HG03558 (cell line): ENCODE results near the gene KIF26B.

Source experiments
- ATAC-seq: cut with Tn5 transposase; IDR thresholded peaks from one replicate; pipeline ENCODE4 v1.9.1; 2021; ENCODE audit warnings: moderate number of reproducible peaks; ENCODE audit not compliant: unreplicated experiment; ENCODE audit errors: extremely low read depth

The KIF26B gene

DNA sequence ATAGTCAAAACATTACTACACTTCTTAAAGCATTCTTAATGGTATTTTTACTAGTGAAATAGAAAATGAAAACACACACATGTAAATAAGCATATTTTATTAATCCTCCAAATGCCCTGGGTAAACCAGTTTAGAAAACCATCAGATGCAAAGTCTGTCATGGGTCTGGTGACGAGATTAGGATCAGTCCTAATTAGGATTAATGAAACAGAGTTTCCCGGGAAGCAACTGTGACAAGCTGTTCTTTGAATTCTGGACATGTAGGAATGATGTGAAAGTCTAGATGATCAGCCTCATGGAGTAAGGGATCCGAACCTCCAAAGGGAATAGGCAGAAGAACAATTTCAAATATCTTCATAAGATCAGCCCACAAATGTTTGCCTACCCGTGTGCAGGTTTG is 250.2 kb downstream of the KIF26B start:
- no peak for ATAC-seq

DNA sequence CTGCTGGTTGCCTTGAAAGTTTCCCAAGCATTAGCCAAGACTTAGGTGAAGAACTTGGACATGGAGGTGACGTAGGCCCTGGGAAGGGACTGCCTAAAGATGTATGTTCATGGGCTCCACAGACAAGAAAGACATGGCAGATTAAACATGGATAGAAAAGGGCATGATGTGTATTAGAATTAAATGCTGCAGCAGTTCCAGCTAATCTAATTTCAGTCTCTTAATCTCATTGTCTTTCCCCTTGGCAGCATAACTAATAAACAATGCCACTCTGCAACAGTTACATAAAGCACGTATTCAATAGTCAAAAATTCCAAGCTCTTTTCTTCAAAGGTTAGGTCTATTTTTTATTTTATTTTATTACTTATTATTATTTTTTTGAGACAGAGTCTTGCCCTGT is 251.6 kb downstream of the KIF26B start:
- no peak for ATAC-seq

DNA sequence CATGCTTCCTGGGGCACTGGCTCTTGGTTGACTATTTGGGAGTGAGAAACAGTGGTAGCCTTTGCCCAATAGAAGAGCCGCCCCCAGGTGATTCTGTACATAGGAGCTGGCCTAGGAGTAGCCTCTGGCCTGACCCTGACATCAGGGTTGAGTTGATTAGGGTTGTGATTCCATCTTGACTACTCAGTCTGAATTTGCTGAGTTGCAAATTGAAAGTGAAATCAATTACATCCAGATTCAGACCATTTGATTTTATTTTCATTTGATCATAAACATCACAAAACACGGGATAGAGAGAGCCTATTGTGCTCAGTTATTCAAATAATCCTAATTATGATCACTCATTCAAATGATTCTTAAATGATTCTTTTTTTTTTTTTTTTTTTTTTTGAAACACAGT is 253.2 kb downstream of the KIF26B start:
- ATAC-seq, result no peak

DNA sequence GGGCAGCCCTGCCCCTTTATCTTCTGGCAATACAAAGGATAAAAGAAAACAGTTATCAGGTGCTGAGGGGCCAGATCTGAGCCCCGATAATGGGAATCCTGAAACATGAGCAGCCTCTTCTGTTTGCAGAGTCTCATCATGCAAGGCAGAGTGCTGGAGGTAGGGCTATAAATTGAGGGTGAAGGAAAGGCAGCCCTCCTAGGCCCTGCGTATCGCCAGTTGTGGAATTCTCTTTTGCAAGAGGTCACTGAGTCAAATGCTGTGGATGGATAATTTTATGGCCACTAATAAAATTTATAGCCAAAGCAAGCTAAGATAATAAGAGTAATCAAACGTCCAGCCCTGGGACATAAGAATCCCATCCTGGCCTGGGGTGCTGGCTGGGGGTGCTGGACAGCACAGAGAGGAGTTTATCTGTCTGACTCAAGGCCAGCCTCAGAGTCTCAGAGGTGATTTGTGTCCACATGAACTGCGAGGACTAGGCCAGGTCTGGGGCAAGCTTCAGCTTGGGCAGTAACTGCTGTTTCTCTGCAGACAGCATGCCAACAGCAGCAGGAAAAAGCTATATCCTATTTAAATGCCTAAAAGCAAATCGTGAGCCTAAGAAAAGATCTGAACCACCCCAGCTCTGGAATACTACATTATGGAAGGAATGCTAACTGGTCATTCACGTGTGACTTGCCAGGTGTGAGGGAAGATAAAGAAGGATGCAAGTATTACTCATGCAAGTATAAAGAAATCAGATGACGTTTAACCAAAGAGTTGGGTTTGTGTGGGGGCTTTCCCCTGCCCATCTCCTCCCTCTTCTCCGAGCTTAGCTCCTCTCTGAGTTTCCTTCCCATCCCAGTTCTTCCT is 254.8 kb downstream of the KIF26B start:
- ATAC-seq, result no peak

DNA sequence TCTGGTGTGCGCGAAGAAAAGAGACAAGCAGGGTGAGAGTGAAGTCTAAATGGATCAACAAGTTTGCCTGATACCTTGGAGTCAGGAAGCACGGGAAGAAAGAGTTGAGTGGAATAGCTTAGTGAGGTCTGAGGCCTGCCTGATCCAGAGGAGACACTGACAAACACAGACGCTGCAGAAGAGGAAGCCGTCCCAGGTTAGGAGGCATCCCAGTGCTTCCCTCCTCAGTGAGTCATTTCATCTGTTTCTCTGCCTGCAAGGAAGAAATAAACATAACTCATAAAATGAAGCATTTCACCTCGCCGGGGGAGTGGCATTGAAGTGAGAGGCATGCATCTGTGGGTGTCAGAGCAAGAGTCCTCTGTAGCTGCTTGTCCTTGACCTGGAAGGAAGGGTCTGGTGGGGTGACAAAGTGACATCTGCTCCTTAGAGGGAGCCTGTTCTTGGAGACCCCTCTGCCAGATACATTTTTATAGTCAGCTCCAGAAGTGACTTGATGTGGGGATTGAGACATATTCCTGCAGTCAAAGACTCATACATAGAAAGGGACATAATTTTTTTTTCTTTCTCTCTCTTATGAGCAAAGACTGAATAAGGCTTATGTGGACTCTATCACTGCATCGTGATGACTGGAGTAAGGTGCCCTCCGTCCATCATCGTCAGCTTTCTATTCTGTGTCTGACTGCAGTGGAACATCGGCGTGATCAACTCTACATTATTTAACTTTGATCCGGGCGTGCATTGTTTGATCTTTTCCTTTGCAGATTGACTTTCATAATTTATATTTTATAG is 256.7 kb downstream of the KIF26B start:
- ATAC-seq, result no peak

DNA sequence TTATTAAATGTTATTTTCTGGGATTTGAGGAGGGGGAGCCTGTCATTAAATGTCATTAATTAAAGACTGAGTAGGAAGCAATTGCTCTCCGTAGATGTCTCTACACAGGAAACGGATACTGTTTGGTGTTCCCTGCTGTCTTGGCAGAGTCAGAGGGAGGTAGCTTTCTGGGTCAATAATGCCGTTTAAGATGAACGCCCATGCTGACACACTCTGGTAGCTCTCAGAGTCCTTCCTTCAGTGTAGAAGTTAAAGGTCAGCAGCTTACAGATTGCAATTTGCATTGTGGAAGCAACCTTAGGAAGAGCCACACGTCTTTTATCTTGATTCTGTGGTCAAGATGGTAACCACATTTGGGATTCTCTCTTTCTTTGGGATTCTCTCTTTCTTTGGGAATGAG is 257.5 kb downstream of the KIF26B start:
- no peak for ATAC-seq

DNA sequence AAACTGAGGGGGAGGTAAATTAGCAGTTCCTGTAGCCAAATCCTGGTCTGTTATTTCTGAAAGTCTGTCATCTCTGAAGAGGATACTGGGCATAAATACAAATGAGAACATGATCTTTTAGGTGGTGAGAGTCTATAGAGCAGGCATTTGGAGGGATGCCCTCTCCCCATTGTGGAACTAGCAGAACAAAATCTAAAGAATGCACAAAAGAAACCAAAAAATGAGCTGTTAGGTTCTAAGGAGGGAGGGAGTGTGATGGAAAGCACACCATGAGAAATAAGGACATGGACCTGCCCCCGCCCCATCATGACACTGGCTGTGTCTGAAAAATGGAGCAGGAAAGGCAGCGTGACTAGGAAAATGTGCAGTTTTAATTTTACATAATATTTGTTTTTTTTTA is 262.0 kb downstream of the KIF26B start:
- ATAC-seq, result no peak

DNA sequence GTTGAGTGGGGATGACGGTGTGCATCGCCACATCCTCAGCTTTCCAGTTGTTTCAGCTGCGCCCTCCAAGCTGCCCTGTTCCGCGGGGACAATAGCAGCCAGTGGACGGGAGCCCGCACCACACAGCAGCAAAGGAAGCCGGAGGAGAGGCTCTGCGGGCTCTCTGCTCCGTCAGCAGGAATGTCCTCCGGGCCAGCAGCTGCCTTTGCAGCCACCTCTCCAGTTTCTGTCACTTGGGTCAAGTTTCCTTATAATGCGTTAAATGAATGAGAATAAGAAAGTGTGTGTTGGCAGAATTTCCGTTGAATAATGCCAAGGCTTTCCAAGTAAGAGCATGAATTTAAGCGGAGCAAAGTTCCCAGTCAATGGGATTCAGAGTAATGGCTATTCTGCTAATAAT is 263.3 kb downstream of the KIF26B start:
- no peak for ATAC-seq

DNA sequence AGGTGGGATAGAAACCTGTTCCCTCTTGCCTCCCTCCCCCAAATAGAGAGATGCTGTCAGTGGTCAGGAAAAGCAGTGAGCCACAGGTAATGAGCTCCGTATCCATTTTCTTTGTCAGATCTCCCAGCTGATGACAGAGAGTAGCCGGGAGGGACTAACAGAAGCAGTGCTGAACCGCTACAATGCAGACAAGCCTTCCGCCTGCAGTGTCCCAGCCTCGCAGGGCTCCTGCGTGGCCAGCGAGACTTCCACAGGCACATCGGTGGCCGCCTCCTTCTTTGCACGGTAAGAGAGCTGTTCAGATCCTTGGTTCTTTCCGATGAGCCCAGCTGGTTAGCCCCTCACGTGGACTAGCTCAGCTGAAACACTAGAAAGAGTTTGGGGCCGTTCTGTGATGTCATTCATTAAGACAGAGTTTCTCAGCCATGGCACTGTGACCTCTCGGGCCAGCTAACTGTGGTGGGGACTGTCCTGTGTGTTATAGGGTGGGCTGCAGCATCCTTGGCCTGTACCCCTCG is 264.7 kb downstream of the KIF26B start:
- no peak for ATAC-seq

DNA sequence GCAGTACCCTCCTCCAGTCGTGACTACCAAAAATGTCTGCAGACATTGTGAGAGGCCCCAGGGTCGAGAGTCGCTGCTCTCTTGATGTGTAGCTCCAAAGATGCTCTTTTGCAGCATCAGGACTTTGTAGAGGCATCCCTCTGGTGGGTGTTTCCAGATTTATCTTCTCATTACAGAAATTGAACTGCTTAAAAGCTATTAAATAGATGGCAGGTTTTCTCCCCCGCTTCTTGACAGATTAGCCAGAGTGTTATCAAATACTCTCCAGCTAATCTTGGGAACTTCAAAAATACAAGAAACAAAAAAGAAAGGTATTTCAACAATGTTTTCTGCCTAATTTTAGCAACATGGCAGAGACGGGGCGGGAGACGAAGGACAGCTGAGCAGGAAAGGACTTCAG is 265.2 kb downstream of the KIF26B start:
- ATAC-seq, result no peak

DNA sequence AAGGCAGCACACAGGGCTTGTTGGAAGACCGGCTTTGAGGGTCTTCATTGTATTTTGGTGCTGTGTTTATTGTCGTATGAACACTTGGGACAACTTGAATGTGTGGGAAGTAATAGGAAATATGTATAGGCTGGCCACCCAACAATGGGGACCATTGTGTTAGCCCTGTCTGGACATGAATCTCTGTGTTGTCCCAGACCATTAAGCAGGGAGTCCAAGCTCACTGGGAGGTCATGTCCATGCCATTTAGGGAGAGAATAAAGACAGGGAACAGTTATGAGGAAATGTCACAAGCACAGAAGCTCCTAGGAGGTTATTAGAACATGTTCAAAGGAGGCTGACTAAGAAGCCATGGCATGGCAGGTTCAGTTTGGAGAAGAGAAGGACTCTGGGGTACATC is 266.1 kb downstream of the KIF26B start:
- ATAC-seq, result no peak

DNA sequence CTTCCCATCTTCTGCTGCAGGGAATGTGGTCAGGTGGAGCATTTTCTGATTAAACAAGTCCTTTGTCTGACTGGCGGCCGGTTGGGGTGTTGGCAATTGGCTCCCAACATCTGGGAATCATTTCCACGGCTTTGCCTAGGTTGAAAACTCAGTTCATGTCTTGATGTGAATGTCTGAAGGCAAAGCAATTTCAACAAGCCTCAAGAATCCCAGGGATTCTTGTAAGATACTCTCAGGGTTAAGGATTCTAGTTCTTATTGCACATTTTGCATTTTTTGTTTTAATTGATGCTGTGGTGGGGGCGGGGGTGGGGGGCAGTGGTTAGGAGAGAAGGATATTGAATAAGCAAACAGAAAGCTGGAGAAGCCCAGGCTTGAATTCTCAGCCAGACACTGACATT is 273.9 kb downstream of the KIF26B start:
- no peak for ATAC-seq

DNA sequence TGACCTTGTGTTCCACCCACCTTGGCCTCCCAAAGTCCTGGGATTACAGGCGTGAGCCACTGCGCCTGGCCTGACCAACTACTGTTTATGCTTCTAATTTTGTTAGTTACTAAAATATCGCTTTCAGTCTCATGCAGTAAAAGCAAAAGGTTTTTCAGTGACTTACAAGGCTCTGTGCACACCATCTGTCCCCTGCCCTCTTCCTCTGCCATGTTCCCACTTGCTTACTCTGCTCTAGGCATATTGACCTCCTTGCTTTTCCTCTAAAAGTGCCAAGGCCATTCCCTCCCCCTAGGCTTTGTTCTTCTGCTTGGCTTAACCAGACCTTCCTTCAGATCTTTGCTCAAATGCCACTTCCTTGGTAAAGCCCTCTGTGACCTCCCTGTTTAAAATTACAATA is 276.9 kb downstream of the KIF26B start:
- ATAC-seq, result no peak

DNA sequence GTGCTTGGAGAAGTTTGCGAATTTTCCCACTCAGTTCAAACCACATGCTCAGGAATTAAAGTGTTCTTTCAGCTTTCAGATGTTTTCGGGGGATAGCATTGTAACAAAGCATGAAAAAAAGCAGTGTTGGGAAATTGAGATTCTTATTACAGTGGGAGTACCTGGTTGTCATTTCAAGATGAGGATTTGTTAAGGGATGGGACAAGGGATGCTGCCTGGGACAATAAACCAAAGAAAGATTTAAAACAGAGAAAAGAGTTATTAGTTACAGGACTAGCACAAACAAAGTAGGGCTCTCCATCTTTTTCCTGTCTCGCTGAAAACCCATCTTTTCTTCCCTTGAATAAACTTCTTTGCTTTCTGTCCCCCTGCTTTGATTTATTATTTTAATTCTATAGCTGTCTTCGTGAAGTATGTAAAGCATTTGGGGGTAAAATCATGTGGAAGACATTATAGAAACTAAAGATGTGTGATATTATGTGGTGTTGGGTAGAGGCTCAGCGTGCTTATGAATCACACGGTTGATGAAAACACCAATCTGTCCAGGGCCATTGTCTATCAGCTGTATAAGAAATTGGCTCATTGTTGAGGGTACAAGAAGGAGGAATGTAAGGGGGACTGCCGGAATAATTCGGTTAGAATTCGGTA is 277.6 kb downstream of the KIF26B start:
- ATAC-seq, result no peak

DNA sequence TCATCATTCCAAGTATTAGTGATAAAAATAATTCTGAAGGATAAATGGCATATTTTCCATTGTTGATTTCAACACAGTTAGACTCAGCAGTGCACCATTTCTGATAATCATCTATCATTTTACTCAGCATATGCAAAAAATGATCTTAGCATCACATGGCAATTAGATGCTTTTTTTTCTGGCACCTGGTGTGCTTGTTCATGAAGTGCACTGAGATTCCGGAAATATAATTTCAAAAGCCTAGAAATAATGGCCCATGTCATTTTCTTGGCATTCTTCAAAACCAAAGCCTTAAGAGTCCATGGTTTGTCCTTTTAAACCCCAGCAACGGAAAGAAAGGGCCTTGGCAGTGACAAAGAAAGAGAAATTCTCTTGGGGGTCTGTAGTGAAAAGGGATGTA is 278.8 kb downstream of the KIF26B start:
- no peak for ATAC-seq

DNA sequence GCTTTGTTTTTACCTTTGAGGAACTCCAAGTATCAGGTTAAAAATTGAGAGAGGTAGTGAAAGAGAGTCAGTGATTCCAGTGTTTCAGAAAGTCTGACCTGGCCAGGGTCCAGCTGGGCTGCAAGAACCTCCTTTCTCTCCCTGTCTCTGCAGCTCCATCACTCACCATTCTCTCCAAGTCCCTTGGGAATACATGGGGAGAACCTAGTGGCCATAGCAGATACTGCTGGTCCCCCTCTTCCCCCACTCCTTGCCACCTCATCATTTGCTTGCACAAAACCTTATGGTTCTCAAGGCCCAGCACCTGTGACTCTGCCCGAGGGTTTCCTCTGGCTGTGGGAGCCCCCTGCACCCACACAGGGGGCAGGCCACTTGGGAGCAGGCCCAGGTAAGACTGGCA is 279.5 kb downstream of the KIF26B start:
- ATAC-seq, result no peak

DNA sequence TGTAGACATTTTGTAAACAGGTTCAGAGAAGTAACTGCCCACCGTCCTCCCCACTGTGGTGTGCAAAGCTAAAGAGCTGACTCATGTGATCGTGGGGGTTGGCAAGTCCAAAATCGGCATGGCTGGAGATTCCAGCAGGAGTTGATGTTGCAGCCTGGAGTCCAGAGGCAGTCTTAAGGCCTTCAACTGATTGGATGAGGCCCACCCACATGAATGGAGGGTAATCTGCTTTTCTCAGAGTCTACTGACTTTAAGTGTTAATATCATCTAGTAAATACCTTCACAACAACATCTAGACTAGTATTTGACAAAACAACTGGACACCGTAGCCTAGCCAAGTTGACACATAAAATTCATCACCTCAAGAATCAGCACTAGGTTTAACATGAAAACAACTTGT is 281.6 kb downstream of the KIF26B start:
- no peak for ATAC-seq

DNA sequence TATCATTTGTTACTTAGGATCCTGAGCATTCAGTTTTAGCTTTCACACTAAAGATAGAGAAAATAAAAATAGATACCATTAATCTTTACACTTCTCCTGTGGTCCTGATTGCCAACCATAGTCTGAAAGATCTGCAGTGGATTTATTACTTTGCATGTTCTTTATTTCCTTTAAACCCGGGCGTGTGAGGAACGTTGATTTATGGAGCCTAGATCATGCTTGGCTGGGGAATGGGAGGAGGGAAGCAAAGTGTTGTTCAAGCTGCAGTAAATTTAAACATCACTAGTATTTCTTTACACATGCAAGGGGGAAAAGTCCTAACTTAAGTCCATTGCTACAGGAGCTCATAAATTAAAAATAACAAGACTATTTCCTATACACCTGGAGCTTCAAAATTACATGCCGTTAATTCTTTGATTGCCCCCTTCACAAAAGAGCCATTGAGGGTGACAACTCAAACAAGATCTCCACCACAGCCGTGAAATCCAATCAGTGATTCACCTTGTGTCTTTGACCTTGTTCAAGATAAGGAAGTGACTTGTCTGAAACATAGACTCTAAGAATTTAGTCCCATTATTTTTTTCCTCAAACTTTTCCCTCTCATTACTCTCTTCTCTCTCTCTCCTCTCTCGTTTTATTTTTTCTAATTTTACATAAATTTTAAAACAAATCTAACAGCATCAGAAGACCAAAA is 282.7 kb downstream of the KIF26B start:
- no peak for ATAC-seq

DNA sequence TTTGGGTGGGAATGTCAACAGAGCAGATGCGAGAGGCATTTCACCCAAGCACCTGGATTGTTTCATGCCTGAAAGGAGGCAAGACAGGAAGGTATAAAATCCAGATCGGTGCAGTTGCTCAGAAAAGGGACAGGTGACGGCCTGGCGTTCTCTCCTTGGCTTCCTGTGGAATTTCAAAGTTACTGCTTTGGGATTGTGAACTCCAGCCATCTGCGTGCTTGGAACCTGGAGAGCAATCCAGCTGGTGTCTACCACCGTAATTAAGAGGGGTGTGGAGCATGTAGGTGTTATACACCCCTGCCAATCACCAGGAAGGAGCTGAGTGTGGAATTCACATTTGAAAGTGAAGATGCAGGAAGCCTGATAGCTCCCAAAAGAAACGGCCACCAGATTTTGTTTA is 286.1 kb downstream of the KIF26B start:
- no peak for ATAC-seq

DNA sequence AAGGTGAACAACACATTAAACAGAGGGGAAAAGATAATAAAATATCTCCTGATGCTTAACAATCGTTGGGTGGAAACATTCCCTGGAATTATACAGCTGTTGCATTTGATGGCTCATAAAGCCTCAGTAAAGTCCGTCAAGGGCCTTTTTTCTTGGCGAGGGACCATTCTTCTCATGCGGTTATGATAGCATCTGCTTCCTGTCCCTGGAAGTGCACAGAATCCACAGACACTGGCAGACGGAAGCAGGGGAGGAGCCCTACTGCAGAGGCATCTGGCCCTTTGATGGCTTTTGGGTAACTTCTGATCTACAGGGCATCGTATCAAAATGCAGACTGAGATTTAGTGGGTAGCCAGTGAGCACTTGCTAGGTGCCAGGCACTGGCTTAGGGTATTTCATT is 286.9 kb downstream of the KIF26B start:
- no peak for ATAC-seq
